ENCODE data around the gene TOMM20L.
"Not testable (repeated sequence)": the region's sequence is repeated elsewhere in the genome, so short reads cannot be mapped to it uniquely, and the experiment has no call there.

Gene TOMM20L

DNA sequence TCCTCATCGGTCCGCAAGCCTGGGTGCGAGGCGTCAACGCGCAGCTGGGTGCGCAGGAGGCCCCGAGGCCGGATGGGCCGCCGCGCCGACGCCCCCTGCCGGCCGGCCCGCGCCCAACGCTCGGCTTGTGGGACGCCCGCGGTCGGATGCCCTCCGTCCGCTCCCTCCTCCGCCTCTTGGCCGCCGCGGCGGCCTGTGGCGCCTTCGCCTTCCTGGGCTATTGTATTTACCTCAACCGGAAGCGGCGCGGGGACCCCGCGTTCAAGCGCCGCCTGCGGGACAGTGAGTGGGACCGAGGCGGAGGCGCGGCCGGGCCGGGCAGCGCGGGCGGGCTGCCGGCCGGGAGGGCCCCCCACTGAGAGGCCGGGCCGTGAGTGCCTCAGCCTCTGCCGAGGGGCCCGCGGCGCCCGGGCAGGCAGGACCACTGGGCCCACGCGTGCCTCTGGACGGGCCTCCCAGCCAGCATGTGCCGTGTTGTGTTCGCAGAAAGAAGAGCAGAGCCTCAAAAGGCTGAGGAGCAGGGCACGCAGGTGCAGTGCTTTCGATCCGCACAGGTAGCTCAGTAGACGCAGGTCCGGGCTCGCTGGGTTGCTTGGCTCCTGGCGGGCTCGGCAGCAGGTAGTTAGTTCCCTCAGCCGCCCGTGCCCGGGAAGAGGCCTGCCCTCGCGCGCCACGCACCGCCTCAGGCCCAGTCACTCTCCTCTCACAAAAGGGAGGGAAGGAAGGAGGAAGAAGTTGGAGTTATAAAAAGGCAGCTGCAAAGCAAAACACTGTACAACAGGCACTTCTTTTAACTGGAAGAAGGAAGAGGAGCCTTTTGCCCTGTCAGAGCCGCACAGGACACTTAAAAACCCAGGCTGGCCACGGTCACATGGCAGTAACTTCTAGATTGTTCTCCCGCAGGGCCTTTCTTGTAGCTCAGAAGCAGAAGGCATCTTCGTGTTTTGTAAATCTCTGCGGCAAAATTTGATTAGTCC lies at the start of gene TOMM20L:
TSS of gene TOMM20L (plus strand) at position 119 of the 977 bp plus-strand sequence. CDS start at position 147, 28 bp downstream.
- DNase-seq (ENCODE audit: low read depth), result peak; percentile 54

DNA sequence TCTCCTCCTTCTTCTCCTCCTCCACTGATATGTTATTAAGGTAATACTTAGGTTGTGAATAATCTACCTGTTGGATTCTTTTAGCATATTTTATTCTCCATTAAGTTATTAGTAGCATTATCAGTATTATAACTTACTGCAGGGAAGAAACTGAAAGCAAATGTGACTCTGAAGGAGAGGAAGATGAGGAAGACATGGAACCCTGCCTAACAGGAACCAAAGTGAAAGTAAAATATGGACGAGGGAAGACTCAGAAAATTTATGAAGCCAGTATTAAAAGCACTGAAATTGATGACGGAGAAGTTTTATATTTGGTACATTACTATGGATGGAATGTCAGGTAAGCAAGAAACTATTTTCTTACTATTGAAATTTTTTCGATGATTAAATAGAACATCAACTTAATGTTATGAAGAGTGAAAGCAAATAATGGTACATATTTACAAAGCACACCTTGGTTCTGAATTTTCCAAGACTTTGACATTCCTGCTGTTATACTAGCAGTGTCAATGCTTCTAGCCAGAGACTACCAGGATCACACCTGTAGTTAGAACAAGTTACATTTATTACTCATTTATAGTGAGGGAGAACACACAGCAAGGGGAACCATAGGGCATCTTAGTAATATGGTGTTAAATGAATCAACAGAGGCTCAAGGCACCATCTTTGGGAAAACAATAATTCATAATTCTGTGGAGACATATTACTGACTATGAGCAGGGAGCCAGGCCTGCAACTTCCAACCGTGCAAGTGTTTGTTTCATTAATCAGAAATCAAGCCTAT lies 42.0 kb upstream of the TOMM20L start:
- DNase-seq (ENCODE audit: low read depth), result no peak

DNA sequence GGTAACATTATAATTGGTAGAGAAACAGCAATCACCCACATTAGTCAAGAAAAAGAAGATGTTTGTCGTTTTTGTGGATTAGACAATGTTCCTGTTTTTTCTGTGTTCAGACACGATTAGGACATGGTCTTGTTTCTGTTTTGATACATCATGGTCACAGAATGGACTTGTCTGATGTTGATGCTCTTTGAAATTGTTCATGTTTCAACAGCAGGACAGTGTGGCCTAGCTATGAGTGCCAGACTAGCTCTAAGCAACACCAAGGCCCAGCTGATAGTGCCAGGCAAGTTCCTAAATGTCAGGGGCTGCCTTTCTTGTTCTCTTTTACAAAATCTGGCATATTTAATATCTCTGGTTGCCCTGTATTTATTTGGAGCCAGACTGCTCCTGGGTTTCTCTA lies 40.9 kb upstream of the TOMM20L start:
- no peak for DNase-seq (ENCODE audit: low read depth)

DNA sequence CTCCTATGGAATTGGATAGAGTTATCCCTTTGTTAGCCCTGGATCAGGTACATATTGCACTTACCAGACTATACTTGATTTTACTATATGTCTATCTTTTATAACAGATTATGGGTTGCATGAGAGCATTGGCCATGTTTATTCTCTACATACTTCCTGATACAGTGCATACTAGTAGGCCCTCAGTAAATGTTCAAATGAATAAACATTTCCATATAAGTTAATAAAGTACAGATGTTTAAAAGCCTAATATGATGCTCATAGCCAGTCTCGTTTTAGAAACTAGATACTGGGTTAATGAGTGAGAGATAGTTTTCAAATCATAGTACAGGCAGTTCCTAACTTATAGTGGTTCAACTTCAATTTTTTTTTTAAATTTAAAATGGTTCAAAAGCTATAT lies 39.5 kb upstream of the TOMM20L start:
- DNase-seq (ENCODE audit: low read depth), result no peak

DNA sequence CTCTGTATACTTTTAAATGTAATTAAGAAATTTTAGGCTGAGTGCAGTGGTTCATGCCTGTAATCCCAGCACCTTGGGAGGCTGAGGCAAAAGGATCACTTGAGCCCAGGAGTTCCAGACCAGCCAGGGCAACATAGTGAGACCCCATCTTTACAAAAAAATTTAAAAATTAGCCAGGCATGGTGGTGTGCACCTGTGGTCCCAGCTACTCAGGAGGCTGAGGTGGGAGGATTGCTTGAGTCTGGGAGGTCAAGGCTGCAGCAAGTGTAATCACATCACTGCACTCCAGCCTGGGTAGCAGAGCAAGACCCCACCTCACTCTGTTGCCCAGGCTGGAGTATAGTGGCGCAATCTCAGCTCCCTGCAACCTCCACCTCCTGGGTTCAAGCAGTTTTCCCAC lies 33.5 kb upstream of the TOMM20L start:
- not testable (repeated sequence) for DNase-seq (ENCODE audit: low read depth)

DNA sequence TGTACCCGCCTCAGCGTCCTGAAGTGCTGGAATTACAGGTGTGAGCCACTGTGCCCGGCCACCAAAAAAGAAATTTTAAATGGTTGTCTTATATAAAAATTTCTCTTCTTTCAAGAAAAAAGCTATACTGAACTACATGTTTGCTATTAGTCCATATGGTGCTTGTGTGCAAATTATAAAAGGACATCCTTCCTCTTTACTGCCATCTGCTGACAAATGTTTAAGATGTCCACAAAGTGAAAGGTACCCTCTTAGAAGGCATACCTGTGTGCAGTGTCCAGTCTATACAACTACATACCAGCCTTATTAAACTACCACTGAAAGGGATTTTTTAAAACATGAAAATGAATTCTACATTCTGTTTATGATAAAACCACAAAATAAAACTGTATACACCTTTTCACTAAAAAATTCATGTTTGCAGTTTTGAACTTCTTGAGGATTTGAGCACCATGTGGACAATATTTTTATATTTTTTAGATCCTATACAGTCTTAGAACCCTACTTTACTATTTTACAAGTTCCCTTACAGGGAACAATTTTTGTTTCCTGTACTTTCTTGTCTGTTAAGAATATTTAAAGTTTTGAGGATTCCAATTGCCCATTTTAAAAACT lies 32.8 kb upstream of the TOMM20L start:
- no peak for DNase-seq (ENCODE audit: low read depth)

DNA sequence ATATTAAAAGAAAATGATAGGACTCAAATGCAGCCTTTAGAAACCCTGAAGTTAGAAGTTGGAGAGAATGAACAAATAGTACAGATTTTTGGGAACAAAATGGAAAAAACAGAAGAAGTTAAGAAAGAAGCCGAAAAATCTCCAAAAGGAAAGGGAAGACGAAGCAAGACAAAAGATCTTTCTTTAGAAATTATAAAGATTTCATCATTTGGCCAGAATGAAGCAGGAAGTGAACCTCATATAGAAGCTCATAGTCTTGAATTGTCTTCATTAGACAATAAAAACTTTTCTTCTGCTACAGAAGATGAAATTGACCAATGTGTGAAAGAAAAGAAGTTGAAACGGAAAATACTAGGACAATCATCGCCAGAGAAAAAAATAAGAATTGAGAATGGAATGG lies 31.4 kb upstream of the TOMM20L start:
- no peak for DNase-seq (ENCODE audit: low read depth)

DNA sequence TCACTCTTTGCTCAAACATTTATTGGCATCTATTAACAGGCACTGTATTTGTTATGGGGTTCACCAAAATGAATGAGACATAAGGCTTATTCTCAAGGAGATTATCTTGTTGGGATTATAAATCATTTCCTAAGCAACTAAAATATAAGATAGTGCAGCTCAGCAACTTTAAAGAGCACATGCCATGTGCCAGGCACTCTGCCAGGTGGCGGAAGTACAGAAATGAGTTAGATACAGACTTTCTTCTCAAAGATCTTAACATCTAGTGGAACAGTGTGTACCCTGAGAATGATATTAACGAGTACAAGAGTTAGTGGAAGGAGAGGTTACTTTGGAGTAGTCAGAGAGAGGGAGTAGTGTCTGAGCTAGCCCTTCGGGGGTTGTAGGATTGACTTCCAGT lies 28.4 kb upstream of the TOMM20L start:
- DNase-seq (ENCODE audit: low read depth), result no peak

DNA sequence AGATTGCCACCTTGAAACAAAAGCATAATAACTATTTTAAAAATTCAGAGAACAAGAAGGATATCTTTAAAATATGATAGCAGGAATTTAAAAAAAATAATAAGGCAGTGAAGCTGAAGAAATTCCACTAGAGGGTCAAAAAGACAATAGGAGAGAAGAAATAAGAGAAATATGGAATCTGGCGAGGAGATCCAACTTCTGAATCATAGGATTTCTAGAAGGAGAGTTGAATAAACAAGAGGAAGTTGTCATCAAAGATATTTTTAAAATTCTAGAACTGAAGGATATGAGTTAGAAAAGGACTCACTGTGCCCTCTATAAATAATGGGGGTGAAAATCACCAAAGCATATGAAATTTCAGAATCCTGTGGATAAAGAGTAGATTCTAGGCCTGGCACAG lies 26.8 kb upstream of the TOMM20L start:
- DNase-seq (ENCODE audit: low read depth), result no peak

DNA sequence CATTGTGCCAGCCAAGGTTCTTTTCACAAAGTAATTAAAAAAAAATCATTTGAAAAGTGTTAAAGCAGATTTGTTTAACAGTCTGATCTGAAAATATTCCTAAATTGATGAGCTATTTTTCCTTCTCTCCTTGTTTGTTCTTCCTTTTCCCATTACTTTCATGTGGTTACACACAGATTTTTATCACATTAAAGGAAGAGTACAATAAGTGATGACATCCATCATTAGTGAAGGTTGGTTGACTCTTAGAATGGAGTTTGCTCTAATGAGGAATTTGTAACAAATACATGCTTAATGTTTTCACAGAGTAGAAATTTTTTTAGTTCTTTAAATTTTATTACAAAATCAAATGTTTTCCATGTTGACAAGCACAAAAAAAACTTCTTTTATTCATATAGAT lies 18.9 kb upstream of the TOMM20L start:
- DNase-seq (ENCODE audit: low read depth), result no peak

DNA sequence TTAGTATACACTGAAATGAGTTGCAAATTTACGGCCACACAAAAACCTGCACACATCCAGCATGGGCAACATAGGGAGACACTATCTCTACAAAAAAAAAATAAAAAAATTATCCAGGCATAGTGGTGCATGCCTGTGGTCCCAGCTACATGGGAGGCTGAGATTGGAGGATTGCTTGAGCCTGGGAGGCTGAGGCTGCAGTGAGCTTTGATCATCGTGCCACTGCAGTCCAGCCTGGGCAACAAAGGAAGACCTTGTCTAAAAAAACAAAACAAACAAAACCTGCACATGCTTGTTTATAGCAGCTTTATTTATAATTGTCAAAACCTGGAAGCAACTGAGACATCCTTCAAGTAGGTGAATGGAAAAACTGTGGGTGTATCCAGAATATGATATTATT lies 4.9 kb upstream of the TOMM20L start:
- DNase-seq (ENCODE audit: low read depth), result no peak

DNA sequence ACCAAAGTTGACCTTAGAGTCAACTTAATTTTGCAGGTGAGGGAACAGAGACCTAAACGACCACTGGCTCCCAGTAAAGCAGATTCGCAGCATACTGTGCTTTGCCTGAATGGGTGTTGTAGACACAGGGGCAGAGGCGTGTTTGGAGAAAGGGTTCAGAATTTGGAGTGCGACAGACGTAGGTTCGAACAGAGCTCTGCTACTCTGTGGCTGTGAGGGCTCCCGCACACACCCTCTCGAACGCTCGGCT lies 243 bp upstream of the TOMM20L start:
- no peak for DNase-seq (ENCODE audit: low read depth)

DNA sequence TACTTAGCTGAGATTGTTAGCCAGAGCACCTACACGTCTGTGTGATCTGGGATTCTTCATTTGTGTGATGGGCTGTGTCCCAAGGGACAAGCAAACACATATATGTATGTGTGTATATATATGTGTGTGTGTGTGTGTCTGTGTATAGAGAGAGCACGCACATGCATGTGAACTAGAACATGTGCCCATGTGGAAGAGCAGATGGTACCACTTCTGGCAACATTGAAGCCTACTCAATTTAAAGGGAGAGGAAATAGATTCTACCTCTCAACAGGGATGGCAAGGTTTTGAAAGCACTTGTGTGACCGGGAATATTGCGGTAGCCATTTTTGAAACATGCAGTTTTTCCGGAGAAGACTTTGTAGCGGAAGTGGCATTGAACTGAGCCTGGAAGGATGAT lies 1.4 kb downstream of the TOMM20L start:
- DNase-seq (ENCODE audit: low read depth), result no peak

DNA sequence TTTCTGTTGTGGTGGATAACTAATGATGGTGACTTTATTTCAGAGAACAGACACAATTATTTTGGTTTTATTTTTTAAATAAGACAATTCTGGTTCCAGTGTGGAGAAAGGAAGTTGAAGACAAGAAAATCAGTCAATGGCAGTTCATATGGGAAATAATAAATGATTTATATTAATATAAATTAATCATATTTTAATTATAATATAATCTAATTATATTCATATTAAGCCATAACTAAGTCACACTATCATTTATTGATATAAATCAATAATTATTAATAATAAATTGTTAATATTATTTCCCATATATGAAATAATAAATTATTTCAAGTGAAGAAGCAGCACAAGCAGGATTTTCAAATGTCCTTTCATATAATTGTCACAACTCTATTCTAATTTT lies 2.8 kb downstream of the TOMM20L start:
- no peak for DNase-seq (ENCODE audit: low read depth)

DNA sequence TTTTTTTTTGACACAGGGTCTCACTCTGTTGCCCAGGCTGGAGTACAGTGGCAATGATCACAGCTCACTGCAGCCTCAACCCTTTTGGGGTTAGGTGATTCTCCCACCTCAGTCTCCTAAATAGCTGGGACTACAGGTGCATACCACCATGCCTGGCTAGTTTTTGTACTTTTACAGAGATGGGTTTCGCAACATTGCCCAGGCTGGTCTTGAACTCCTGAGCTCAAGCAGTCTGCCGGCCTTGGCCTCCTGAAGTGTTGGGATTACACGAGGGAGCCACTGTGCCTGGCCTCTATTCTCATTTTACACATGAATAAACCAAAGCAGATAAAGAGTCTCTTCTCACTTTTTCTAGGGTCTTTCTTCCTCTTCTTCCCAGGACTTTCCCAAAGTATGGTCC lies 3.2 kb downstream of the TOMM20L start:
- DNase-seq (ENCODE audit: low read depth), result no peak

DNA sequence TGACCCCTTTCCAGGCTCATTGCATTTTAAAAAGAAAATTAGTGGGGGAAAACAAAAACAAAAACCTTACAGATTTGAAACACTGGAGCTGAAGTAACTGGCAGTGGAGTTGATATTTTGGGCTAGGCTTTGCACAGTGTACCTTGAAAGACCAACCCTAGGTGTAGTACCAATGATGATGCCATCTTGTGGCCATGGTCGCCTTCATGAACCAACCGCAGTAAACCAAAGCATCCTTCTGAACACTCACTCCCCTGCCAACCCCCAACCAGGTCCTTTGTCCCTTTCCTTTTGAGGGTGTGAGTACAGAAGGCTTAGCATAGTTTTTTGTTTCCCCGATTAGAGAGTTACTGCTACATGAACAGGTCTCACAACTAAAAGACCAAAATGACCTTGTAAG lies 5.9 kb downstream of the TOMM20L start:
- no peak for DNase-seq (ENCODE audit: low read depth)

DNA sequence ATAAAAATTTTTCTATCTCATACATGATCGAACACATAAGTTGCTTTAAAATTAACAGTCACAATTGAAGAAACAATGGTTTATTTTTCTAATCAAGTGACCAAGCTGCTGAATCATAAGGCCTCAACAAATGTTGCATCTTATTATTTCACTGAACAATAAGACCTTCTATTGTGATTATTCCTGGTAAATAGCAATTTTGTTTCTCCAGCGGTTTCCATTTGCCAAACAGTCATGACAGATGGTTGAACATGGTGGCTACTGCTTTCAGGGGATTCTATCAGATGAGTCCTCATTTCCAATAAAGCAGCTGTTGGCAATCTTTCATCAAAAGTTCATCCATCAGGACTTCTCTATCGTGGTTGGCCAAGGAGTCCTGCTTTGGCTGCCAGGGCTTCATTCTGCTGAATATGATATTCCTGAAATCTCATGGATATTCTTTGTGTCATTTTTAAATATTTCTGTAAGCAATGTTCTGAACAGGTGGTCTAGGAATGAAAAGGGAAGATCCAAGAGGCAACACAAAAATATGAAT lies 13.0 kb downstream of the TOMM20L start:
- DNase-seq (ENCODE audit: low read depth), result no peak

DNA sequence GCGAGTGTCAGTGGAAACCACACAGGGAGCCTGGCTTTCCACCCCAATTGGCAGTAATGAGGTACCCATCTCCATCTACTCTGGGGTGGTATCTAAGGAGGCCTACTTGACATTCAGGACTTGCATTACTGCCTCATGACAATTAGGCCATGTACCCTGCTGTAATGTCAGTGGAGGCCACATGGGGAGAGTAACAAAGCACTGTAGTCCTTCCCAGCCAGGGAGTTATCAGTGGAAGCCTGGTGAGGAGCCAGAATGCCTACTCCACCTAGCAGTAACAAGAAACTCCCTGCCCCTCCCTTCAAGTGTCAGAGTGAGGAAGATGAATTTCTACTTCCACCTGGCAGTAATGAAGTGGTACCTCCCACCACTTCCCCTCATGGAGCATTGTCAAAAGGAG lies 19.1 kb downstream of the TOMM20L start:
- no peak for DNase-seq (ENCODE audit: low read depth)

DNA sequence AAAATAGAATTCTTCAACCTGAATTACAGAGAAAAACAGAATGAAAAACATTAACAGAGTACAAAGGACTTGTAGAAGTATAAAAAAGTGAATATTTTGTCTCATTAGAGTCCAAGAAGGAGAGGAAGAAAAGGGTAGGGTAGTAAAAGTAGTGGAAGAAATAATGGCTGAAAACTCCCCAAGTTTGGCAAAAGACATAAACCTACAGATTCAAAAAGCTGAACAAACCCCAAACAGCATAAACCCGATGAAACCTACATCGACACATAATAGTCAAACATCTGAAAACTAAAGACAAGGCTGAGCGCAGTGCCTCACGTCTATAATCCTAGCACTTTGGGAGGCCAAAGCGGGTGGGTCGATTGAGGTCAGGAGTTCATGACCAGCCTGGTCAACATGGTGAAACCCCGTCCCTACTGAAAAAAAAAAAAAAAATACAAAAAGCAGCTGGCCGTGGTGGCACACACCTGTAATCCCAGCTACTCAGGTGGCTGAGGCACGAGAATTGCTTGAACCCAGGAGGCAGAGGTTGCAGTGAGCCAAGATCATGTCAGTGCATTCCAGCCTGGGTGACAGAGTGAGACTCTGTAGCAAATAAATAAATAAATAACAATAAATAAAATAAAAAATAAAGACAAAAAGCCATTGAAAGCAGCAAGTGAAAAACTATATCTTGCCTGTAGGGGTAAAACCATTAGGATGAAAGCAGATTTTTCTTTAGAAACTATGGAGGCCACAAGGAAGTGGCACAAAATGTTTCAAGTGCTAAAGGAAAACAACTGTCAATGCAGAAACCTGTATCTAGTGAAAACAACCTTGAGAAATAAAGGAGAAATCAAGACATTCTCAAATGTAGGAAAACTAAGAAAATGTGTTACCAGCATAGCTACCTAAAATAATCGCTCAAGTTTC lies 20.2 kb downstream of the TOMM20L start:
- no peak for DNase-seq (ENCODE audit: low read depth)

DNA sequence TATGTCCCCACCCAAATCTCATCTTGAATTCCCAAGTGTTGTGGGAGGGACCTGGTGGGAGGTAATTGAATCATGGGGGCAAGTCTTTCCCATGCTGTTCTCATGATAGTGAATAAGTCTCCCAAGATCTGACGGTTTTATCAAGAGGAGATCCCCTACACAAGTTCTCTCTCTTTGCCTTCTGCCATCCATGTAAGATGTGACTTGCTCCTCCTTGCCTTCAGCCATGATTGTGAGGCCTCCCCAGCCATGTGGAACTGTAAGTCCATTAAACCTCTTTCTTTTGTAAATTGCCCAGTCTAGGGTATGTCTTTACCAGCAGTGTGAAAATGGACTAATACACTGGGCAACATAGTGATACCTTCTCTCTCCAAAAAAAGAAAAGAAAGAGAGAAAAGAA lies 21.2 kb downstream of the TOMM20L start:
- DNase-seq (ENCODE audit: low read depth), result not testable (repeated sequence)

DNA sequence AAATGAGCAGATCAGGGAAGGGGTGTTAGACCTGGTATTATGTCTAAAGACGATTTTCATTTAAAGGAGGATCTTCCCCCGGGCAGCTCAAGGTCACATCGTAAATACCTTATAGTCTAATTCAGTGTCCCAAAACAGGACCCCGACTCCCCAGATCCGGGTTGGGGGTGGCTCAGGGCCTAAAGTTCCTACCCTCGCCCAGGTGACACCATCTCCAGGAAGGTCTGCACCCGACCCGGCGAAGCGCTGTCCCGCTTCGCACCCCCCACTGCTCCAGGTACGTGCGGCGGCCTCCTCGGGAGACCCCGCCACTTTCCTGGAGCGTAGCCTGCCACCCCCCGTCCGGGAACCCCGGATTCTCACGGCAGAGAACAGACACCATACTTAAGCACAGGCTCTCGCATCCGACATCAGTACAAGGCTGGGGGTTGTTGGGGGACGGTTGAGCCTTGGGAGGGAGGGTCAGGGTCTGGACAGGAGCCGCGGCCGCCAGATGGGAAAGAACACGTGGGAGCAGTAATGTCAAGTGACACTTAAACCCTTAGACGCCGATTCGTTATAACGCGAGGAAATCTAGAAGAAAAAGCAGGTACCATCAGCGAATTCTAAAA lies 31.0 kb downstream of the TOMM20L start:
- DNase-seq (ENCODE audit: low read depth), result peak; percentile 30
